Adipocyte (in vitro differentiated cells): Measurements from ENCODE around the gene ZNF366.

Experiments
- DNase-seq: peaks from one replicate; pipeline ENCODE4 v3.0.0-alpha.2; 2015; ENCODE audit warnings: low read depth
- H3K27me3 ChIP-seq: replicated peaks from 2 replicates; pipeline ENCODE4 v1.7.0; 2013; ENCODE audit warnings: mild to moderate bottlenecking, low read length, moderate library complexity; ENCODE audit not compliant: control insufficient read depth, insufficient read depth
- H3K36me3 ChIP-seq: 2 replicates; pipeline ENCODE4 v1.7.0; 2013; ENCODE audit warnings: low read length, mild to moderate bottlenecking, moderate library complexity; ENCODE audit not compliant: control insufficient read depth, insufficient read depth, severe bottlenecking
- H3K4me1 ChIP-seq: 2 replicates; pipeline ENCODE4 v1.7.0; 2013; ENCODE audit warnings: mild to moderate bottlenecking, low read length, moderate library complexity; ENCODE audit not compliant: control insufficient read depth, insufficient read depth
- H3K4me3 ChIP-seq: 2 replicates; pipeline ENCODE4 v1.7.0; 2013; ENCODE audit warnings: mild to moderate bottlenecking, low read length, moderate library complexity
- H3K9ac ChIP-seq: 2 replicates; pipeline ENCODE4 v1.7.0; 2013; ENCODE audit warnings: mild to moderate bottlenecking, low read length, moderate library complexity
- H3K9me3 ChIP-seq: 2 replicates; pipeline ENCODE4 v1.7.0; 2013; ENCODE audit warnings: mild to moderate bottlenecking, low read length, moderate library complexity; ENCODE audit not compliant: control insufficient read depth

Gene ZNF366

GRCh38 chr5:72394688-72395087, 112.5 kb downstream of the ZNF366 start:
- Histone ChIP-seq H3K9ac (no peak overlapping the region), H3K9me3 (no peaks in the 10 kb centered on the region), H3K4me1 (peaks cover 24% of the 10 kb centered on the region), H3K36me3 (no peaks in the 10 kb centered on the region), H3K4me3 (no peak overlapping the region), H3K27me3 (no peaks in the 10 kb centered on the region)
- DNase-seq = no peak

- no peak for DNase-seq
- Histone ChIP-seq H3K4me3 (no peak overlapping the region), H3K27me3 (no peaks in the 10 kb centered on the region), H3K4me1 (peaks cover 36% of the 10 kb centered on the region), H3K9ac (no peak overlapping the region), H3K36me3 (no peaks in the 10 kb centered on the region), H3K9me3 (no peaks in the 10 kb centered on the region)
Observed at GRCh38 chr5:72393052-72393451, 114.2 kb downstream of the ZNF366 start.
